Activated T-cell treated with anti-CD3 and anti-CD28 coated beads for 24 hours (primary cell): ENCODE data around the gene CCDC88C.

Experiments used
- DNase-seq: peaks from one replicate; pipeline ENCODE4 v3.0.0-alpha.2; 2020; ENCODE audit warnings: low read depth

Gene CCDC88C

GRCh38 chr14:91343051-91343450 lies 74.6 kb downstream of the CCDC88C start:
- no peak for DNase-seq

- no peak for DNase-seq
Observed at GRCh38 chr14:91342206-91342760, 75.3 kb downstream of the CCDC88C start.

- DNase-seq = no peak
Observed at GRCh38 chr14:91341751-91342154, 75.9 kb downstream of the CCDC88C start.

- DNase-seq = no peak
Observed at GRCh38 chr14:91341334-91341733, 76.3 kb downstream of the CCDC88C start.

GRCh38 chr14:91339671-91340369 lies 77.8 kb downstream of the CCDC88C start:
- DNase-seq = no peak

GRCh38 chr14:91339076-91339475 lies 78.5 kb downstream of the CCDC88C start:
- no peak for DNase-seq

GRCh38 chr14:91338379-91338778 lies 79.2 kb downstream of the CCDC88C start:
- DNase-seq = no peak

GRCh38 chr14:91337699-91338335 lies 79.8 kb downstream of the CCDC88C start:
- no peak for DNase-seq

GRCh38 chr14:91336093-91336450 lies 81.5 kb downstream of the CCDC88C start:
- no peak for DNase-seq

GRCh38 chr14:91335191-91336092 lies 82.2 kb downstream of the CCDC88C start:
- DNase-seq = no peak

- no peak for DNase-seq
Observed at GRCh38 chr14:91333650-91334039, 84.0 kb downstream of the CCDC88C start.

GRCh38 chr14:91332986-91333649 lies 84.5 kb downstream of the CCDC88C start:
- DNase-seq = no peak

GRCh38 chr14:91332171-91332985 lies 85.2 kb downstream of the CCDC88C start:
- no peak for DNase-seq

GRCh38 chr14:91331721-91332120 lies 85.9 kb downstream of the CCDC88C start:
- no peak for DNase-seq

- no peak for DNase-seq
Observed at GRCh38 chr14:91330856-91331255, 86.8 kb downstream of the CCDC88C start.

GRCh38 chr14:91330096-91330696 lies 87.4 kb downstream of the CCDC88C start:
- no peak for DNase-seq

- no peak for DNase-seq
Observed at GRCh38 chr14:91329486-91330014, 88.1 kb downstream of the CCDC88C start.

- DNase-seq = no peak
Observed at GRCh38 chr14:91328313-91329050, 89.1 kb downstream of the CCDC88C start.

- DNase-seq = no peak
Observed at GRCh38 chr14:91327661-91328312, 89.8 kb downstream of the CCDC88C start.
